GM18498 (cell line): ENCODE results near the gene MYL10.

Experiments used
- ATAC-seq: cut with Tn5 transposase; IDR thresholded peaks from one replicate; pipeline ENCODE4 v1.9.1; 2021; ENCODE audit warnings: mild to moderate bottlenecking, moderate library complexity; ENCODE audit not compliant: unreplicated experiment

MYL10 gene

DNA sequence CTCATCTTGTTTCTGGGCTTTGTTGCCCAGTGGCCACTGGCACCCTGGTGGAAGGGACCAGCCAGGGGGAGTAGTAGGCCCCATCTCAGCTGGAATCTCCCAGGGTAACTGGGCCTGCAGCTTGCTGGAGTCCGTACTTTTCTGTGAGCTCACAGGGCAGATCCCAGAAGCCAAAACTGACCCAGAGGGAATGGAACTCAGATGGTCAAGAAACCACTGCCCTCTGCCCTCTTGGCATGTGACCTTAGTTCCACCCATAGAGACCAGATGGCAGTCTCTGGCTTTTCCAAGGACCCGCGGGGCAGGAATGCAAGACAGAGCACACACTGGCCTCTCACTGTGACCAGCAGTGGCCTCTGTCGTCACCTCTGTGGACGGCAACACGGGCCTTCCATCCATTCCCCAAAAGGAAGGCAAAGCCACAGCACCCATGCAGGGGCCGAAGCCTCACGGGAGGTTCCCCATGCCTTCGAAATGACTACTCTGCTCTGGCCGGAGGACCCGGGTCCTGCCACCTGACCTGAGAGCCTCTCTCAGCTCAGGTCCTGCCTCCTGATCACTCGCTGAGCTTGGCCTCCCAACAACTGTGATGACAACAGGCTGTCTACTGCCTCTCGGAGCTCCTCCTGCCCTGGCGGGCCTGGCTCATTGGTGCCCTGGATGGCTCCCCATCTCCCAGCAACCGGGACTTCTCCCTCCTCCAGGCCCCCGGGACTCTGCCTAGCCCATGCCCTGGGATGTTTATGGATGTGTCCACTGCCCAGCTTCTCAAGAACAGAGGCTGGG lies 29.9 kb downstream of the MYL10 start:
- ATAC-seq: no peak

DNA sequence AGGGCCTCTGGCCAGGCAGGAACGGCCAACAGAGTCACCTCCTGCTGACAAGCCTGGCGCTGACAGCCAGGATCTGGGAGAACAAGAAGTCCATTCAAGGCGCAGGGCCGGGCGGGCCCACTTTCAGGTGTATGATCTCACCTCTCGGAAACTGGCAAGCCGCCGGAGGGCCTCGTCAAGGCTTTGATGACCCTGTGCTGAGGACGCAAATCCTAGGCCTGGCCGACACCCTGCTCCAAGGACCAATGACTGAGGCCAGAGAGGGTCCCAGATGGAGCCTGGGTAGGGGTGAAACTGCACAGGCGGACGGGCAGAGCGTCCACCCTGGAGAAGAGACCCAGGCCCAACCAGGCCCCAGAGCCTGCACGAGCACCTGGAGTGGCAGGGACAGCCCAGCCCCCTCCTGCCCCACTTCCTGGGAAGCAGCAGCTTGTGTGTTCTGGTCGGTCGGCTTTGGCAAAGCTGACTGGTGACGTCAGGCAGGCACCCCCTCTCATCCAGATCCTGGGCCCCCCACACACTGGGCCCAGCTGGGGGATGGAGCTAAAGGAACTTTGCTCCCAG lies 30.6 kb downstream of the MYL10 start:
- ATAC-seq: no peak

DNA sequence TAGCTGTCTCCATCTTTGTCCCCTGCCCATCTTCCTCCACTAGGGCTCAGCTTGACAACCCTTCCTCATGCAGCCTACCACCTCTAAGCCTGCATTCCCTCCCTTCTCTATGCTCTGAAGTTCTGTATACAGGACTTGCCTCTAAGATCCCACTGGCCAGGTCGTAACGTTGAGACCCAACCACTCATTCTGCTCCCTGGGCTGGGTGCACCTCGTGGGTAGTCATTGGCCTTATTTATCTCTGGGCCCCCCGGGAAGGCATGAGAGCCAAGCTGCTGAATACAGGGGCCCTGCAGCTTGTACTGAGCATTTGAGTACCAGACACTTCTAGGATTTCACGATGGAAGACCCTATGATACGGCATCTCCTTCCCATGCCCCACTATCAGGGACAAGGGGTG lies 31.2 kb downstream of the MYL10 start:
- no peak for ATAC-seq

DNA sequence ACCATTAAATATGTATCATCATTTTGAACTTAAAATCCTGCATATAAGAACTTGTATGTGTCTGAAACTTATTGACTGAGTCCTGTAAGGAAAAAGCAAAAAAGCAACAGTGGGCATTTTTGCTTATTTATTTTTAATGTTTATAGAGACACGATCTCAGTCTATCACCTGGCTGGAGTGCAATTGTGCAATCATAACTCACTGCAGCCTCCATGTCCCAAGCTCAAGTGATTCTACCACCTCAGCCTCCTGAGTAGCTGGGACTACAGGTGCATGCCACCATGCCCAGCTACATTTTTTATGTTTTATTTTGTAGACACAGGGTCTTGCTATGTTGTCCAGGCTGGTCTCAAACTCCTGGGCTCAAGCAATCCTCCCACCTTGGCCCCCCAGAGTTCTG lies 32.2 kb downstream of the MYL10 start:
- no peak for ATAC-seq

DNA sequence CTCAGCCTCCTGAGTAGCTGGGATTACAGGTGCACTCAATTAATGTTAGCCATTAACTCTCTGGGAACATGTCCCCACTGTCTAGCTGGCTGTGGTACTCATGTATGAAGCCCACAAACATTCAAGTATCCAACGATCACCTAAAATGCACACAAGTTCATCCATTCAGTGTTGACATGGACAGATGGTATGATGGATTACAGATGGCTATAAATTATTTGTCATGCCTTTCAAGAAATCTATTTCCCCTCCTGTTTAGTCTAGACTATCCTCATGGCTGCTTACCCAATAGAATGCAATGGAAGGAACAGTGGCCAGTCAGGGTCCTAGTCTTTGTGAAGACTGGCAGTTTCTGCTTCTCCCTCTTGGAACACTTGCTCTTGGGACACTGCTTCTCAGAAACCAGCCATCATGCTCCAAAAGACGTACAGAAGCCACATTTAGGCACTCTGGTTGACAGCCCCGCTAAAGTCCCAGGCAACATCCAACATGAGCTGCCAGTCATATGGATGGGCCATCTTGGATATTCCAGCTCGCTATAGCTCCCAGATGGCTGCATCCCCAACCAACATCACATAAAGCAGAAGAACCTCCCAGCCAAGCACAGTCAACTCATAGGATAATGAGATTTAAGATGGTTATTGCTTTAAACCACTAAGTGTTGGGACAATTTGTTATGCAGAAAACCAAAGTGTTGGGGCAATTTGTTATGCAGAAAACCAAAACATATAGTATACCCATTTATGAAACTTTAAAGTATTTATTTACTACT lies 33.1 kb downstream of the MYL10 start:
- ATAC-seq: no peak

DNA sequence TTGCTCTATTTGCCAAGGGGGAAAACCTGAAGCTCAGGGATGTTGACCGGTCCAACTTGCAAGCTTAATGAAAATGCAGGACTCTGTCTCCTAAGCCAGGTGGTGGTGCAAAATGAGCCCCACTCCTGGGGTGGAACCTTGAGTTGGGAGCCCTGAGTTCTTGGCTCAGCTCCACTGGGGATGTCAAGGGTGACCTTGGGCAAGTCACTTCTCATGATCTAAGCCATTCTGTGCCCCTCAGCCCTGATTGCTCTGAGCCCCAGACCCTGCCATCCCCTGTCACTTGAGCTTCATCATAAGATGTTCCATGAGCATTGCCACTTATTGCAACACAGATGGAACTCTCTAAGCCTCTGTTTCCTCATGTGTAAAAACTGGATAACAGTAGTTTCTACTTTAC lies 33.9 kb downstream of the MYL10 start:
- ATAC-seq: no peak

DNA sequence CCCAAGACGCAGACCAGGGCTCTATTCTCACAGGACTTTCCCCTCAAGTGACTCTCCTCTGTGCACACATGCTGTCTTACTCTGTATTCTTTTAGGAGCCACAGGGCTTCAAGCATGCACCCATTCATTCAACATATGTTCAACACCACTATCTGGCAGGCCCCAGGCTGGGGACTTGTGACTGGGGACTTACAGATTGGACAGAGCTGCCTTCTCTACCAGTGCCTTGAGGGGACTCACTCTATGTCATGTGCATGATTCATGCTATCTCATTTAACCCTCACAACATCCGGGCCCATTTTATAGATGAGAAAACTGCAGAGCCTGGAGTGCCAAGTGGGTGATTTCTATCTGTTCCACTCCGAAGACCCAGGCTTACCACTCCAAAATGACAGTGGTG lies 34.3 kb downstream of the MYL10 start:
- ATAC-seq: no peak

DNA sequence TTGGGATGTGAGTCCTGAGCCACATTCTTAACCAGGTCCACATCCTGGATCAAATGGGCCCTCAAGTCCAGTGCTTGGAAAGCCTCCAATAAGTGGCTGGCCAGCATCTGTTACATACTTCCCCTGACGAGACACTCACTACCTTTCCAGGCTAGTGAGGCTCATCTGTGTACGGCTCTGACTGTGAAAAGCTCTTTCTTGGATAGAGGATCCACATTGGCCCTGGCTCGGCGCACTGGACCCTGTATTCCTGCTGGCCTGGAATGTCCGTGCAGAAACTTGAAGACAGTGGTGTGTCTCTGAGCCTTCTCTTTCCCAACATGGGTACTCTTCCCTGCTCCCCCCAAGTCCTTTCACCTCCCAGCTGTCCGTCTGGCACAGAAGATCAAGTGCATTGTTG lies 35.5 kb downstream of the MYL10 start:
- ATAC-seq: no peak

DNA sequence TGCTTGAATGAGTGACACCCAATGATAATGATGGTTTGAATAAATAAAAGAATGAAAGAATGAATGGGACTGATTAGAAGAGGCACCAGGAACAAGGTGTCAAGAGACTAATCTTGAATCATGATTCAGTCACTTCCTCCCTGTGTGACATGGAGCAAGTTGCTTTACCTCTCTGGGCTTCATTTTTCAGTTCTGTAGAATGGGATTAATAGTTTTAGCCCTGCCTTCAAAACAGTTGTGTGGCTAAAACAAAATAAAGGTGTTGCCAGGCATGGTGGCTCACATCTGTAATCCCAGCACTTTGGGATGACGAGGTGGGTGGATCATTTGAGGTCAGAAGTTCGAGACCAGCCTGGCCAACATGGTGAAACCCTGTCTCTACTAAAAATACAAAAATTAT lies 37.6 kb downstream of the MYL10 start:
- no peak for ATAC-seq

DNA sequence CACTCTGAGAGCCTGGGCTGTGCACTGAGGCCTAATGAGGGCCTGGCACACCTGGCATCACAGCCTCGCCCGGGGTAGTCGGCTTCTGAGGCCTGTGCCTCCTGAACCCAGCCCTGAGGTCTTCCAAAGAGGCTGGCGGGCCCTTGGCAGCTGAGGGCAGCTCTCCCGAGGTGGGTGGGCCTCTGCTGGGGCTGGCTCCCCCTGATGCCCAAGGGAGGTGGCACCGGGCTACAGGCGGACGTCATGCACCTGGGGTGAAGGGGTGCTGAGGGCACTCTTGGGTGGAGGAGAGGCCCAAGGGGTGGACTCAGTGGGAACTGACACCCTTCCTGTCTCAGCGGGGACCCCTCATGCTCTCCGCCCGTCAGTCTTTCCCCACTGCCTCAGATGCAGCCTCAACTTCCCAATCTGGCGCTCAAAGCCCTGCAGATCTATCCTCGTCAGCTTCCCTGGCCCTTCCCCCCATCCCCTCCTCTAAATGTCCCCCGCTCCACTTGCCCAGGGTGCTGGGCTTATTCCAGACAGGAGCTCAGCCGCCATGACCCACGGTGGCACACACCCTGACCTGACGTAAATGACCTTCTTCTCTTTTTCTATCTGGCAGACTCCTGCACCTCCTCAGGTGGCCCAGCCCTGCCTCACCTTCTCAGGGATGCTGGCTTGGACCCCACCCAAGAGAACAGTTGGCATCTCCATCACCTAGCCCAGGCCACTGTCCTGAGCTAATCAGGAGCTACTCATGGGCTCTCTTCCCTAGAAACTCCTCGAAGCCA lies 38.2 kb downstream of the MYL10 start:
- ATAC-seq: no peak

DNA sequence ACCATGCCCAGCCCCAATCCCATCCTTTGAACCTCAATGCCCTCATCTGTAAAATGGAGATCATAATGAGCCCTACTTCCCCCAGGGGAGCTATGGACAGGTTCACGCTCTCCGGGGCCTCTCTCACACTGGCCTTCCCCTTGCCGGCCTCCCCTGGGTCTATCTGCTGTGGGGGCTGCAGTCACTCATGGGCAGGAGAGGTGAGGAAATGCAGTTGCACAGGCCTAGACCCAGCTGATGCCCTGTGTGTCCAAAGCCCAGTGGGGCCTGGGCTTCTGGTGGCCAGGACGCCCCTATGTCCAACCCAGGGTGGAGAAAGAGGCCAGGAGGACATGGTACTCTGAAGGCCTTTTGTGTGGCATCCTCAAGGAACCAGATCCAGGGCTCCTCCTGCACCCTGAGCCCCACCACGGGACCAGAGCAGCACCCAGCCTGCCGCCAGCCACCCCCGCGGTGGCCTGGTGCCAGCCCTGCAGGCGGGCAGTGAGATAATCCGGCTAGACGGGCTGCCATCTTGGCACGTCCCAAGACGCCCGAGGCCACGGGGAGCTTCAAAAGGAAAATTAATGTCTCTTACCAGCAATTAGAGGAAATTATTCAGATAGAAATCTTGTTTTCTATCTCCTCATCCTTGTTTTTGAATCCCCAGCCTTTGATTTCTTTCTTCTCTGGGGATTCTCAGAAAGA lies 39.0 kb downstream of the MYL10 start:
- no peak for ATAC-seq

DNA sequence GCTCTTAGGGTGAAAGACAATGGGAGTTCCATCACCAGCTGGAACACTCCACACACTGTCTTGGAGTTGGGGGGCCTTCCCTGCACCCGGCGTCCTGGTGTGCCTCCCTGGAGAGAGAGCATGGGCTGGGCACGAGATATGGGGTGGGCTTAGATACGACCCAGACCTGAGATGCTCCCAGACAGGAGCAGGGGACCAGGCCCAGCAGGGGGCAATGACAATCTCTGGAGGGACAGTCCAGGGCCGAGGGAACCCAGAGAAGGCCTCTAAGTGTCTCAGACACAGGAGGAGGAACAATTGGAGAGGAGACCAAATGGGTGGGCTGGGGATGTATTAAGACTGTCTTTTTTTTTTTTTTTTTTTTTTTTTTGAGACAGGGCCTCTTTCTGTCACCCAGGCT lies 40.0 kb downstream of the MYL10 start:
- no peak for ATAC-seq

DNA sequence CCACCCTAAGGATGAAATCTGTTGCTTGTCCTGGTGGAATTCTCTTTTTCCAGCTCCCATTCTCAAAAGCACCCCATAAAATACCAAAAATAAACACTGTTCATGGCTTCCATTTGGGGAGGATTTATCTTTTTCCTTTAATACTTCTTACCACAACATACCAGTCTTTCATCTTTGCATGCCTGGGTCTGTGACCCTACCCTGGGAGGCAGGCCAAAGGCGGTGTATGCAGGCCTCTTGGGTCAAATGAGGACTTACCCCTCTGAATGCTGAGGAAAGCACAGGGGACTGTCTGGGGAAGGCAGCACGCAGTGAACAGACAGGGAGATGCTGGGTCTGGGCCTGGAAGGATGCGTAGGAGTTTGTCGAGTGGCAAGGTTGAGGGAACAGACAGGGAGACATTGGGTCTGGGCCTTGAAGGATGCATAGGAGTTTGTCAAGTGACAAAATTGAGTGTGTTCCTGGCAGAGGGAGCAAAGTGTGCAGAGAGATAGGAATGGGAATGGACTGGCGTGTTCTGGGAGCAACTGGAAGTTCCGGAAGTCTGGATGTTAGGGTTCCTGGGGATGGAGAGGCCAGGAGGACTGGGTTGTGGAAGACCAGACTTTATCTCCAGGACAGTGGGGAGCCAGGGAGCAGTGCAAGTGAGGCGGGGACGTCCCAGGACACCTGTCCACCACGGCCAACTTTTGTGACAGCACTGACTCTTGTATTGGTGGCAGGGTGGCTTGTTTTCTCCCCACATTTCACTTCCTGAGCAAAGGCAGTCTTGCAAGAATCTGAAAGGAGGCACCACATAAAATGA lies 40.8 kb downstream of the MYL10 start:
- no peak for ATAC-seq

DNA sequence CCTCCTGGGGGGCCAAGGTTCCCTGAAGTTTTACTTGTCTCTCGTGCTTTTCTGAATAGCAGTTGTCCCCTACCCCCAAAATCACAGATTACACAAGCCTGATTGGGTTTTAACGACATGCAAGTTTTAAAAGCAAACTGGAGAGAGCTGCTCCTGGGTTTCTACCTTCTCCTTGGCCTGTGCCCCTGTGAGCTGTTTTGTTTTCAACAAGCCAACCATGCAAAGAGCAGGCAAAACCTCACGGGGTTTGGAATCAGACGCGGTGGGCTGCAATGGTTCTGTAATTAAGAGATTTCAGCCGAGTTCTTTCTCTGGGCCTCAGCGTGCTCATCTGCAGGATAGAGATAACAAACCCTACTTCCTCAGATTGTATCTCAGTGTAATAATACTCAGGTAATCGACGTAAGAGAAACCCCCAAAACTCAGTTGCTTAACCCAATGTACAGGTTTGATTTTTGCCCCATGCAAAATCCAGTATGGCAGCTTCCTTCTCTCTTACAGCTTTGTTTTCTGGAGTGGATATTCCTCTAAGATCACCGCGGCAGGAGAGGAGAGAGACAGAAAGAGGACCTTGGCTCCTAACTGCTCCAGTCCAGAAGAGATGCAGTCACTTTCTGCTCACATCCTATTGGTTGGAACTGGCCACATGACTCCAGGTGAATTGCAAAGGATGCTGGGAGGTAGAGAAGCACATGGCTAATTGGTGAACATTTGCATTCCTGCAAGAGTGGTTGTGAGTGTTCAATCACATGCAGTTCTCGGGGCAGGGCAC lies 42.0 kb downstream of the MYL10 start:
- ATAC-seq: no peak

DNA sequence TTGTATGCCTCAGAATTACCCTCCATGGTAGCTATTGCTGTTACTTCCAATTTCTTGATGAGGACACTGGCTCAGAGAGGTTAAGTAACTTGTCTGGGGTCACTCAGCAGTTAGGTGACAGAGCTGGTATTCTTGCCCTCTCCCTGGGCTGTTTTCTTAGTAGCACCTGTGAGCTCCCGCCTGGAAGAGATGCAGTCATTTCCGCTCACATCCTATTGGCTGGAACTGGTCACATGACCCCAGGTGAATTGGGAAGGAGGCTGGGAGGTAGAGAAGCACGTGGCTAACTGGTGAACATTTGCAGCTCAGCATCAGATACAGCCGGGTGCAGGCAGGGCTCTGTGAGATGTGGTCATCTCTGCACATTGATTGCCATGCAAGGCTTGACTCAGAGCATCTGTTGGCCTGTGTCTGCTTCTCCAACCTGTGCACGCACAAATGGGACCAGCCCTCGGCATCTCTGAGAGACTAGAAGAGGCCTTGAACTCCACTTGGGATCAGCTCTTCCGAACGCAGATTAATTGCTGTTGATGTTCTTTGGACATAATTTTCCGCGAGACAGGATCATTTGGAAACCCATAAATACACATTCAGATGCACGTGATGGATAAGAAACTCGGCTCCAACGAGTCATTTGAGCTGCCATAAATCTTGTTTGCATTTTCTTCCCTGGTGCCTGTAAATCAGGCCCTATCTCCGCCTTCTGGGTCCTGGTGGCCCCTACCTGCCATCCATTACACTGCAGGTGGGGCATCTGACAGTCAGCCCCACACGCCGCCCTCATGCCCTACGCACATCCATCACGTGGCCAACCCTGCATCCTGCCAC lies 42.8 kb downstream of the MYL10 start:
- ATAC-seq: no peak

DNA sequence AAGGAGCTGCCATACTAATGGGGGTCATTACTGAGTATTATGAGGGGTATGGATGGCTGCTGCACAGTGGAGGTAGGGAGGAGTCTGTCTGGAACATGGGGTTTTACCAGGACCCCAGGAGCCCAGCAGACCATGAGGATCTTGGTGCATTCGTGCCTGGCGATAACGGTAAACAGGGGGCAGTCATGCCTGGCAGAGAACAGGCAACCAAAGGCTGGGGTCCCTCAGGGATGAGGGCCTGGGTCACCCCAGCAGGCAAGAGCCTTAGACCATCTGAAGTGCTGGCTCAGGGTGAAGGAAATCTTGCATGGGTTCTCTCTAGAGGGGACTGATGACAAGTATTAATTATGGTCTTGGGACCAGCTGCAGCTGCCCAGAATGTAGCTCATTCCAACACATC lies 46.1 kb downstream of the MYL10 start:
- ATAC-seq: no peak

DNA sequence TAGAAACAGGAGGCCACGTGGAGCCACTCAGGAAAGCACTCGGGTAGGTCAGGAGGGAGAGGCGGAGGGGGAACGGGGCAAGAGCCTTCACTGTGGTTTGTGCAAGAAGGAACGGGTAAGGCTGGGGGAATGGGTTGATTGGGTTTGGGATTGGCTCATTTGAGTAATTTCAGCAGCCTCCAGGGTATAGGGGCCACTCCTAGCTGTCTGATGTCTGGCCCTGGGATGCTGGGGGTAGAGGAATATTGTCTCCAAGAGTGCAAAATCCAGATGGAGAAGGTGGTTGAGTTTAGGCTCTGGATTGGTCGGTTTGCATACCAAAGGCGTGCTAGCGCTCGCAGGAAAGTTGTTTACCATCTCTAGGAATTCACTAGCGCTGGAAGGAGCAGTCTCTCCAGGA lies 47.2 kb downstream of the MYL10 start:
- no peak for ATAC-seq

DNA sequence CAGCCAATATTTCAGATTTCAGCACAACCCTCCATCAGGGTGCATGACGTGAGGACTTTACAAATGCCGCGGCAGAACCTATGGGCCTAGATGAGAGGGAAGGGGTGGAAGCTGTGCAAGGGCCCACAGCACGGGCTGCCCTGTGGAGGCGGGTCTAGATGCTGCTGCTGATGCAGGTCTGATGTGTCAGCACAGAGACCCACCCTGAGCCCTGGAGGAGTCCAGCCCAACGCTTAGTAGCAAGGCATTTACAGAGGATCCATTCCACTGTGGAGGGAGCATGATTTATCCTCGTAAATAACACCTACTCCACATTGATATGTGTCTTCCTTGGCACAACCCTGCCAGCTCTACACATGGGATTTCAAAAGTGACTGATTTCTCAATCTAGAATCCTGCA lies 48.5 kb downstream of the MYL10 start:
- ATAC-seq: no peak
